K562 (cell line): ENCODE data around the gene SCN4A. TPM values are rescaled to one million over a fixed set of nuclear protein-coding genes. Genes with fewer than 3 reads are reported as not detected.

Source experiments
- AFF4 ChIP-seq: sonication (generic); formaldehyde crosslinking; IDR thresholded peaks from 2 replicates; pipeline ENCODE4 v1.8.0; 2023; ENCODE audit warnings: mild to moderate bottlenecking, missing genetic modification reagents
- CEBPG ChIP-seq, 3 experiments: fragments of 200-800 bp in 1 of 3; sonication (Bioruptor generic) in 1 of 3; sonication (generic) in 1 of 3; formaldehyde crosslinking in 1 of 3; IDR thresholded peaks in 2 of 3; conservative IDR thresholded peaks in 1 of 3; 2 replicates each; pipeline versions ENCODE4 v1.6.1 to v1.8.0; 2016 to 2022; ENCODE audit warnings: missing compliant biosample characterization in 2 of 3, missing genetic modification characterization in 2 of 3, mild to moderate bottlenecking in 1 of 3, missing genetic modification reagents in 1 of 3
- ILF3 ChIP-seq: fragments of 450-650 bp; IDR thresholded peaks from 2 replicates; pipeline ENCODE4 v1.6.1; 2018; ENCODE audit warnings: antibody characterized with exemption, mild to moderate bottlenecking, moderate library complexity, borderline replicate concordance
- KAT7 ChIP-seq: sonication (generic); formaldehyde crosslinking; IDR thresholded peaks from 2 replicates; pipeline ENCODE4 v1.8.0; 2022; ENCODE audit warnings: missing genetic modification reagents, mild to moderate bottlenecking, borderline replicate concordance
- MBD2 ChIP-seq: sonication (generic); IDR thresholded peaks from 2 replicates; pipeline ENCODE4 v1.6.1; 2016; ENCODE audit warnings: low read depth, borderline replicate concordance
- MEIS2 ChIP-seq: fragments of 450-650 bp; IDR thresholded peaks from 2 replicates; pipeline ENCODE4 v1.6.1; 2014; ENCODE audit warnings: mild to moderate bottlenecking; ENCODE audit not compliant: partially characterized antibody
- MTF1 ChIP-seq: fragments of 250-450 bp; sonication (Bioruptor Pico); IDR thresholded peaks from 2 replicates; pipeline ENCODE4 v1.9.0; 2021; ENCODE audit warnings: moderate library complexity, mild to moderate bottlenecking, inconsistent platforms, borderline replicate concordance
- NRF1 ChIP-seq, 2 experiments: fragments of 450-650 bp; IDR thresholded peaks in 1 of 2; conservative IDR thresholded peaks in 1 of 2; 2 replicates each; pipeline ENCODE4 v1.6.1; 2014; ENCODE audit warnings: mild to moderate bottlenecking in 2 of 2
- POLR2H ChIP-seq: IDR thresholded peaks from 2 replicates; pipeline ENCODE4 v1.6.1; 2016; ENCODE audit warnings: missing genetic modification characterization, low read depth, mild to moderate bottlenecking, control low read depth, missing compliant biosample characterization, moderate library complexity
- PREB ChIP-seq: sonication (generic); formaldehyde crosslinking; IDR thresholded peaks from 2 replicates; pipeline ENCODE4 v1.8.1; 2023; ENCODE audit warnings: mild to moderate bottlenecking, missing genetic modification reagents
- PURB ChIP-seq: sonication (generic); formaldehyde crosslinking; IDR thresholded peaks from 2 replicates; pipeline ENCODE4 v1.9.0; 2021; ENCODE audit warnings: low read depth, mild to moderate bottlenecking, missing genetic modification reagents
- SRF ChIP-seq, 2 experiments: fragments of 250-450, 450-650 bp in 1 of 2; sonication (Bioruptor Pico) in 1 of 2; sonication (generic) in 1 of 2; formaldehyde crosslinking; IDR thresholded peaks; 2 replicates each; pipeline versions ENCODE4 v1.5.0 to v1.5.1; 2020 to 2022; ENCODE audit warnings: mild to moderate bottlenecking in 1 of 2, missing genetic modification reagents in 1 of 2
- TAF15 ChIP-seq: fragments of 200-400 bp; formaldehyde crosslinking; IDR thresholded peaks from 2 replicates; pipeline ENCODE4 v1.6.1; 2017; ENCODE audit warnings: mild to moderate bottlenecking, low read depth, low read length, moderate library complexity
- THAP7 ChIP-seq: fragments of 250-450 bp; sonication (Bioruptor Pico); IDR thresholded peaks from 2 replicates; pipeline ENCODE4 v1.5.0; 2021
- TOE1 ChIP-seq, 2 experiments: fragments of 450-650 bp in 1 of 2; sonication (generic) in 1 of 2; formaldehyde crosslinking in 1 of 2; IDR thresholded peaks; 2 replicates each; pipeline versions ENCODE4 v1.7.1 to v1.8.0; 2016 to 2022; ENCODE audit warnings: borderline replicate concordance in 2 of 2, mild to moderate bottlenecking in 2 of 2, antibody characterized with exemption in 1 of 2, inconsistent platforms in 1 of 2, low read depth in 1 of 2, missing genetic modification reagents in 1 of 2, moderate library complexity in 1 of 2
- ZNF232 ChIP-seq: sonication (generic); formaldehyde crosslinking; IDR thresholded peaks from 2 replicates; pipeline ENCODE4 v1.8.0; 2022; ENCODE audit warnings: mild to moderate bottlenecking, missing genetic modification reagents
- ZNF354B ChIP-seq: fragments of 250-450 bp; sonication (Bioruptor Pico); IDR thresholded peaks from 2 replicates; pipeline ENCODE4 v1.4.0; 2020
- ZNF398 ChIP-seq: fragments of 250-450 bp; sonication (Bioruptor Pico); IDR thresholded peaks from 2 replicates; pipeline ENCODE4 v1.8.0; 2021; ENCODE audit warnings: moderate library complexity, mild to moderate bottlenecking, inconsistent platforms
- polyA plus RNA-seq, 8 experiments: library from polyadenylated mRNA; depleted of rRNA in 4 of 8; stranded (reverse) in 5 of 8; unstranded in 3 of 8; fragments of >200 nt; fragmentation: Nextera tagmentation in 2 of 8; fragmentation: Illumina TruSeq in 1 of 8; extraction: Ambion mirVana in 2 of 8; extraction: Trizol in 1 of 8; gene quantifications; 2 replicates each; pipeline versions ENCODE4 v1.2.1 to v1.2.3, GENCODE V29; 2011 to 2014; ENCODE audit warnings: inconsistent platforms in 1 of 8, missing spikeins in 1 of 8
- total RNA-seq, 7 experiments: library from RNA; depleted of rRNA in 6 of 7; stranded (reverse); fragments of >200 nt in 6 of 7; fragmentation: Illumina TruSeq in 2 of 7; extraction: Trizol in 2 of 7; gene quantifications; 2 replicates each; pipeline versions ENCODE4 v1.2.1 to v1.2.3, GENCODE V29; 2011 to 2021; ENCODE audit warnings: low replicate concordance in 1 of 7

Gene SCN4A
- total and polyA plus RNA-seq, 9 of the 15 experiments (the other 6 are each of a cell fraction or from before 2014, with no cell fraction given): 0.29 to 2.6 (median 1.4) TPM

GRCh38 chr17:64006361-64007088, 33.8 kb upstream of the SCN4A start (continued):
- TF ChIP-seq ZNF232 (no peak), MTF1 (no peak), ZNF398 (CRISPR knock-in tag) (no peak), TOE1 (IDR thresholded peaks at IDR 0.05; ENCODE audit: borderline replicate concordance) (peak; percentile 75; the same call in 1 of the 2 replicates), TOE1 (CRISPR knock-in tag; IDR thresholded peaks at IDR 0.05; ENCODE audit: borderline replicate concordance, low read depth) (no peak), CEBPG (CRISPR knock-in tag; IDR thresholded peaks at IDR 0.05) (no peak), CEBPG (tag; conservative IDR thresholded peaks at IDR 0.05 in 1 of 2, IDR thresholded peaks at IDR 0.05 in 1 of 2) (no peak), PREB (CRISPR knock-in tag) (no peak), NRF1 (conservative IDR thresholded peaks at IDR 0.05 in 1 of 2, IDR thresholded peaks at IDR 0.05 in 1 of 2) (peak; percentile 86 to 89), THAP7 (CRISPR knock-in tag) (no peak), AFF4 (CRISPR knock-in tag) (no peak), ILF3 (no peak), POLR2H (tag) (no peak), PURB (CRISPR knock-in tag) (no peak), TAF15 (no peak), MBD2 (peak; percentile 26; the same call in 1 of the 2 replicates), MEIS2 (no peak), SRF (CRISPR knock-in tag; IDR thresholded peaks at IDR 0.05) (peak in 1 of 2 experiments; percentile 94; a peak in 2 of 4 replicates), KAT7 (CRISPR knock-in tag) (no peak), ZNF354B (CRISPR knock-in tag) (no peak)
